Lower leg skin (tissue), 4 donors: ENCODE measurements around the gene SLC35B2. TPM values are rescaled to one million over a fixed set of nuclear protein-coding genes. Genes with fewer than 3 reads are reported as not detected.

Experiments used
- DNase-seq, 2 donors: peaks; one replicate each; pipeline ENCODE4 v3.0.0-alpha.2; 2019; ENCODE audit warnings: low spot score in 2 of 2
- H3K4me3 ChIP-seq: fragments of 200-600 bp; sonication (generic); 2 replicates; pipeline ENCODE4 v1.5.1; 2017; ENCODE audit warnings: mild to moderate bottlenecking, low read depth; ENCODE audit not compliant: poor library complexity, severe bottlenecking
- POLR2A ChIP-seq, 2 donors: fragments of 450-650 bp; IDR thresholded peaks; one replicate each; pipeline ENCODE4 v1.6.1; 2016 to 2017; ENCODE audit warnings: antibody characterized with exemption in 2 of 2, mild to moderate bottlenecking in 1 of 2, moderate library complexity in 1 of 2
- WGBS, 2 donors: methylation state at CpG; one replicate each; pipeline ENCODE4 v1.1.5; 2018; 5-methylcytosine and 5-hydroxymethylcytosine counted together
- intact Hi-C: fragments of 100-400 bp; cut with DNase I; formaldehyde crosslinking; loops from one replicate; pipeline ENCODE4 v1.15.0; 2023; ENCODE audit warnings: low total_unique reads
- microRNA counts, 2 donors: library from miRNA; unstranded; fragments of <30 nt; microRNA quantifications; one replicate each; lab custom pipeline; 2016
- total RNA-seq, 4 donors: library from RNA; depleted of rRNA; stranded (reverse); fragments of >200 nt; gene quantifications; one replicate each; pipeline ENCODE4 v1.1.0, GENCODE V29; 2016
- TF ChIP-seq, protein P1 (sequence below), 3 donors: fragments of 450-650 bp; IDR thresholded peaks; one replicate each; pipeline ENCODE4 v1.5.1; 2016; ENCODE audit warnings: antibody characterized with exemption in 3 of 3, mild to moderate bottlenecking in 3 of 3, moderate library complexity in 2 of 3

The SLC35B2 gene
- total RNA-seq, 4 donors from 2014 or later = 18.0 to 40.6 (median 32.6) TPM

DNA sequence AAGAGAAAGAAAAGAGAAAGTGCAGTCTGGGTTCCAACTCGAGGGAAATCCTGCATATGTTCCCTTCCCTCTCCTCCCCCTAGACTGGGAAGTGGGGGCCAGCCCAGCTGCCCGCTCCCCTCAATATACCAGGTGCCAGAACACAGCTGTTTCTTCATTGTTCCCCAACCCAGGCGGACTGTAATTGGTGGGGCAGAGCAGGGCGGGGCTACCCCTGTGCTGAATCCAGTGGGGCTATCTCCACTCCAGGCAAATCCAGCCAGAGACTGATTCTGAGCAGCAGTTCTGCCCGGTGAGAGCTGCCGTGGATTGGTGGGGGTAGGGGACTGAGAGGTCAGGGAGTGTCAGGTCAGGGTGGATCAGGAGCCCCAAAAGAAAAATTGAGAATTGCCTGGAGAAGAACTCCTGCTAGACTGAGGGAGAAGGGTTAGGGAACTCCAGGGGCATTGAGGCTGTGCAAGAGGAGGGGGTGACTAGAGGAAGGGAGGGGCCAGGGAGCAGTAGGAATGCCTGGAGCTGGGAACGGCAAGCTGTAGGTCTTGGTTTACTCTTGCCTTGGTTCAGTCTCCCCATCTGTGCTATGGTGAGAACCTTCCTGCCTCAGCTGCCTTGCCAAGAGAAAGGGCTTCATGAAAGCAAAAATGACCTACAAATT is 40.5 kb downstream of the SLC35B2 start, which contains the start of gene MYMX:
Gene MYMX, plus strand, starts transcription at position 250 of the 655 bp plus-strand sequence. CDS start 546 bp downstream, outside the sequence.
- no peak for DNase-seq
- H3K4me3 ChIP-seq = no peak within 1 kb of the TSS
- intact Hi-C loops = no loop called here
- 22 to 36% methylated on average over 7 of the region's 7 CpGs for WGBS, 2 donors
- TF ChIP-seq, protein P1, sequence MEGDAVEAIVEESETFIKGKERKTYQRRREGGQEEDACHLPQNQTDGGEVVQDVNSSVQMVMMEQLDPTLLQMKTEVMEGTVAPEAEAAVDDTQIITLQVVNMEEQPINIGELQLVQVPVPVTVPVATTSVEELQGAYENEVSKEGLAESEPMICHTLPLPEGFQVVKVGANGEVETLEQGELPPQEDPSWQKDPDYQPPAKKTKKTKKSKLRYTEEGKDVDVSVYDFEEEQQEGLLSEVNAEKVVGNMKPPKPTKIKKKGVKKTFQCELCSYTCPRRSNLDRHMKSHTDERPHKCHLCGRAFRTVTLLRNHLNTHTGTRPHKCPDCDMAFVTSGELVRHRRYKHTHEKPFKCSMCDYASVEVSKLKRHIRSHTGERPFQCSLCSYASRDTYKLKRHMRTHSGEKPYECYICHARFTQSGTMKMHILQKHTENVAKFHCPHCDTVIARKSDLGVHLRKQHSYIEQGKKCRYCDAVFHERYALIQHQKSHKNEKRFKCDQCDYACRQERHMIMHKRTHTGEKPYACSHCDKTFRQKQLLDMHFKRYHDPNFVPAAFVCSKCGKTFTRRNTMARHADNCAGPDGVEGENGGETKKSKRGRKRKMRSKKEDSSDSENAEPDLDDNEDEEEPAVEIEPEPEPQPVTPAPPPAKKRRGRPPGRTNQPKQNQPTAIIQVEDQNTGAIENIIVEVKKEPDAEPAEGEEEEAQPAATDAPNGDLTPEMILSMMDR (IDR thresholded peaks at IDR 0.05) = no peak
- TF ChIP-seq POLR2A (IDR thresholded peaks at IDR 0.05) = no peak

DNA sequence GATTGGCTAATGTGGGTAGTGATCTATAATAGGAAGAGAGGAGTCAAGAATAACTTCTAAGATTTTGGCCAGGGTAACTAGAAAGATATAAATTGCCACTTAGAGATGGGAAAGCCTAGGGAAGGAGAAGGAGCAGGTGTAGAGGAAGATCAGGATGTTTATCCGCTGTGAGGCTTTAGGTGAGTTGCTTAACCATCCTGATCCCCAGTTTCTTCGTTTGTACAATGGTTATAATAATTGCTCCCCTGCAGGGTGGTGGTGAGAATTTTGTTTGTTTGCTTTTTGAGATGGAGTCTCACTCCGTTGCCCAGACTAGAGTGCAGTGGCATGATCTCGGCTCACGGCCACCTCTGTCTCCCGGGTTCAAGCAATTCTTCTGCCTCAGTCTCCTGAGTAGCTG is 43.0 kb downstream of the SLC35B2 start:
- DNase-seq = no peak
- TF ChIP-seq, protein P1 (IDR thresholded peaks at IDR 0.05) = no peak
- no peak for TF ChIP-seq POLR2A (IDR thresholded peaks at IDR 0.05)
- no peak overlapping the region for H3K4me3 ChIP-seq
- intact Hi-C loops = no loop called here
- 93 to 94% methylated on average over 6 of the region's 6 CpGs for WGBS, 2 donors

DNA sequence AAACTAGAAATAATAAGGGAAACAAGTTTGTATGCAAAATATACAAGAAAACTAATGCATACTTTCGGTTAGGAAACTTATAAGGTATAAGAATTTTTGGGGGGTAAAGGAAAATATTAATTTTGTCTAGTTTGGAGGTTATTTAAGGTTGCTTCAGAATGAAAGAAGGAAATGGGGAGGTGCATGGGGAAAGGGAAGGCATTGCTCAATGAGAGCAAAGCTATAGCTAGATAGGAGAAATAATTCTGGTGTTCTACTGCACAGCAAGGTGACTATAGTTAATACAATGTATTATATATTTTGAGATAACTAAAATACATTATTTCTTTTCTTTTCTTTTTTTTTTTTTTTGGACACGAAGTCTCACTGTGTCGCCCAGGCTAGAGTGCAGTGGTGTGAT is 46.0 kb downstream of the SLC35B2 start:
- H3K4me3 ChIP-seq = no peak overlapping the region
- no peak for DNase-seq
- TF ChIP-seq, protein P1 (IDR thresholded peaks at IDR 0.05) = no peak
- no peak for TF ChIP-seq POLR2A (IDR thresholded peaks at IDR 0.05)
- 73 to 93% methylated on average over 3 of the region's 3 CpGs for WGBS, 2 donors
- intact Hi-C loops = no loop called here

DNA sequence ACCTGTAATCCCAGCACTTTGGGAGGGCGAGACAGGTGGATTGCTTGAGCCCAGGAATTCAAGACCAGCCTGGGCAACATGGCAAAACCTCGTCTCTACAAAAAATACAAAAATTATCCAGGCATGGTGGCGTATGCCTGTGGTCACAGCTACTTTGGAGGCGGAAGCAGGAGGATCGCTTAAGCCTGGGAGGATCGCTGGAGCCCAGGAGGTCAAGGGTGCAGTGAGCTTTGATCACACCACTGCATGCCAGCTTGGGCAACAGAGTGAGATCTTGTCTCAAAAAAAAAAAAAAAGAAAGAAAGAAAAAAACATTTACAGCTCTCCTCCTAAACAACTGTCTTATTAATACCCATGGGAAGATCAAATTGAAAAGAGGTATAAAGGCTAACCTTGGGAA is 49.4 kb downstream of the SLC35B2 start:
- WGBS, 2 donors = 93 to 95% methylated on average over 6 of the region's 6 CpGs
- H3K4me3 ChIP-seq = no peak overlapping the region
- no peak for DNase-seq
- TF ChIP-seq, protein P1 (IDR thresholded peaks at IDR 0.05) = no peak
- no peak for TF ChIP-seq POLR2A (IDR thresholded peaks at IDR 0.05)
- intact Hi-C loops = no loop called here

MicroRNA genes within 50 kb of the gene (microRNA counts, 767-probe panel; counts per million panel counts)
- microRNA hsa-miR-4647 (lab: Ali Mortazavi, UCI) = 0 to 358 counts per million in 2 donors

Other genes starting within 250 kb of the SLC35B2 start
- 10 to 100 TPM; 45.7 to 74.3 (median 52.0) TPM for gene MRPL14, start 130.1 kb downstream of the SLC35B2 start, total RNA-seq
- gene TMEM63B, start 130.0 kb downstream of the SLC35B2 start, total RNA-seq = 10 to 100 TPM; 73.4 to 91.2 (median 87.7) TPM
- gene CAPN11, start 98.7 kb downstream of the SLC35B2 start, total RNA-seq = 1 to 10 TPM in 2 of 4 donors, under 1 TPM in 2; 0.72 to 1.1 (median 0.89) TPM
- gene MYMX, start 40.6 kb downstream of the SLC35B2 start, total RNA-seq = under 1 TPM in 1 of 4 donors, not detected in 3; 0.69 TPM
- gene SLC29A1, start 33.9 kb downstream of the SLC35B2 start, total RNA-seq = 10 to 100 TPM; 54.6 to 86.4 (median 82.5) TPM
- 100 to 1,000 TPM; 505 to 604 (median 551) TPM for gene HSP90AB1, start 10.4 kb downstream of the SLC35B2 start, total RNA-seq
- 10 to 100 TPM; 10.8 to 21.1 (median 17.3) TPM for gene NFKBIE, start 8.0 kb upstream of the SLC35B2 start, total RNA-seq
- under 1 TPM in 2 of 4 donors, not detected in 2; 0.10 to 0.42 TPM for gene TMEM151B, start 12.9 kb upstream of the SLC35B2 start, total RNA-seq
- gene AARS2, start 55.8 kb upstream of the SLC35B2 start, total RNA-seq = 10 to 100 TPM in 3 of 4 donors, 1 to 10 TPM in 1; 5.9 to 15.7 (median 12.8) TPM
- gene SPATS1, start 85.1 kb upstream of the SLC35B2 start, total RNA-seq = under 1 TPM in 1 of 4 donors, not detected in 3; 0.23 TPM
- 10 to 100 TPM; 12.3 to 19.2 (median 13.9) TPM for gene CDC5L, start 130.2 kb upstream of the SLC35B2 start, total RNA-seq